GF-D8 (cell line): ENCODE measurements around the gene KIF16B.
A peak's percentile ranks its signal among the peaks of the same experiment; 100 is the strongest.
"Not testable (repeated sequence)": the region's sequence is repeated elsewhere in the genome, so short reads cannot be mapped to it uniquely, and the experiment has no call there.

Source experiments
- DNase-seq: peaks from one replicate; lab custom pipeline; 2025; lab: John Stamatoyannopoulos, UW

KIF16B gene

GRCh38 chr20:16573001-16573965, at the start of gene KIF16B:
KIF16B (minus strand) TSS chr20:16573448; CDS start chr20:16573275, 173 bp downstream.
- DNase-seq = peak; percentile 51

- DNase-seq = no peak
Measured at GRCh38 chr20:16622501-16622900, 49.3 kb upstream of the KIF16B start.

GRCh38 chr20:16621435-16622141, 48.3 kb upstream of the KIF16B start:
- no peak for DNase-seq

- no peak for DNase-seq
Measured at GRCh38 chr20:16620961-16621360, 47.7 kb upstream of the KIF16B start.

DNA sequence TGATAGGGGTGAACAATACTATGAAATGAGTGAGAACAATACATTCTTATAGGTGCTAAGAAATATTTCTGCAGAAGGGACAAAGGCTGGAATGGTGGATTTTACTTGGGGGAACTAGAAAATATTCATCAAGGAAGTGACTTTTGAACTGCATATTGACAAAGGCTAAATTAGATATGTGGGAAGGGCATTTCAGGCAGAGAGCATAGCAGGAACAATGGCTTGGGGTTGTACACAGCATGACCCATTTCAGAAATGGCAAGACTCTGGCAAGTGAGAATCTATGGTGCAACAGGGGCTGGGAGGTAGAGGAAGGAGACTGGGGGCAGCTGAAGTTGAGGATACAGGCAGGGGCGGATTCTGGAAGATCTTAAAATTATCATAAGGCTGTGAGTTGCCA, 46.7 kb upstream of the KIF16B start:
- DNase-seq = no peak

GRCh38 chr20:16617056-16617455, 43.8 kb upstream of the KIF16B start:
- no peak for DNase-seq

DNA sequence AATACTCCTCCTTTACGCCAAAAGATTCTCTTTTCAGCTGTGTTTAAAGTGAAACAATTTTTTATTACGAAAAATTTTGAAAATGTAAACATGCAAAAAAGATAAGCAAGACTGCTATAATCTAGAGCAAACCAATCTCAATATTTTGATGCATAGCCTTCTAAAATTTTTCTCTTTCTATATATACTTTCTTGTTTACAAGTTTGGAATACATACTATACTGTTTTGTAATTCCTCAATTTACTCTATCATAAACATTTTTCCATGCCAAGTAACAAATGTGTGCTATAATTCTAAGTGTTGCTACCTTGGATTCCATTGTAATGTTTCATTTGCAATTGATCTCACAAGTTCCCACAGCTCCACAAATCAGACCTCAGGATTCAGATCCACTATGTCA, 43.1 kb upstream of the KIF16B start:
- no peak for DNase-seq

GRCh38 chr20:16615199-16615598, 42.0 kb upstream of the KIF16B start:
- DNase-seq = no peak

DNA sequence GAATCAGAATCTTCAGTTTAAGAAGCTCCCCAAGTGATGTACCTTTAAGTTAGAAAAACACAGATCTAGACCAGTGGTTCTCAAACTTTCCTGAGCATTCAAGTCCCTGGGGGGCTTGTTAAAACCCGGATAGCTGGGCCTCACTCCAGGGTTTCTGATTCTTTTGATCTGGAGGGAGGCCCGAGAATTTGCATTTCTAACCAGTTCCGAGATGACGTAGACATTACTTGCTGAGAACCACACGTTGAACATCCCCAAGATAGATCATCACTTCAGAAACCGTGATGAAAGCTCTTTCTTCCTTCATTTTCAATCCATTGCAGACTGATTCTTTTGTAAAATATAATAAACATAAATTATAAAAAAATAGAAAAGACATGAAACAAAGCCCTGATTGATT, 40.7 kb upstream of the KIF16B start:
- DNase-seq = no peak

- no peak for DNase-seq
Measured at GRCh38 chr20:16612706-16613105, 39.5 kb upstream of the KIF16B start.

GRCh38 chr20:16611817-16612216, 38.6 kb upstream of the KIF16B start:
- DNase-seq = no peak

DNA sequence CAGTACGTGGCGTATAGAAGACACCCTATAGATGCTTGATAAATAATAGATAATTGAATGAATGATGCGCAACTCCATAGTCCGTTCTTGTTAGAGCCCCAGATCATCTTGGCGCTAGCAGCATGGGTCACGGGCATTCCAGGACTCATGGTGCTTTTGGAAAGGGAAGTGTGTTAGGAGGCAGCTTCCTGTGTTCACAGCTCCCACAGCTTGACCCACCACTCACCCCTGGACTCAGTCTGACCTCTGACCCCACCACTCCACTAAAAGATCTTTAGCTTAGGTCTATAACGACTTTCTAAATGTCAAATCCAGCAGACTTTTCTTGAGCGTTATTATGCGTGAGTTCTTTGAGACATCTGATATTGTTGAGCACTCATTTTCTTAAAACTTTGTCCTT, 35.8 kb upstream of the KIF16B start:
- no peak for DNase-seq

GRCh38 chr20:16608277-16608650, 35.0 kb upstream of the KIF16B start:
- DNase-seq = no peak

DNA sequence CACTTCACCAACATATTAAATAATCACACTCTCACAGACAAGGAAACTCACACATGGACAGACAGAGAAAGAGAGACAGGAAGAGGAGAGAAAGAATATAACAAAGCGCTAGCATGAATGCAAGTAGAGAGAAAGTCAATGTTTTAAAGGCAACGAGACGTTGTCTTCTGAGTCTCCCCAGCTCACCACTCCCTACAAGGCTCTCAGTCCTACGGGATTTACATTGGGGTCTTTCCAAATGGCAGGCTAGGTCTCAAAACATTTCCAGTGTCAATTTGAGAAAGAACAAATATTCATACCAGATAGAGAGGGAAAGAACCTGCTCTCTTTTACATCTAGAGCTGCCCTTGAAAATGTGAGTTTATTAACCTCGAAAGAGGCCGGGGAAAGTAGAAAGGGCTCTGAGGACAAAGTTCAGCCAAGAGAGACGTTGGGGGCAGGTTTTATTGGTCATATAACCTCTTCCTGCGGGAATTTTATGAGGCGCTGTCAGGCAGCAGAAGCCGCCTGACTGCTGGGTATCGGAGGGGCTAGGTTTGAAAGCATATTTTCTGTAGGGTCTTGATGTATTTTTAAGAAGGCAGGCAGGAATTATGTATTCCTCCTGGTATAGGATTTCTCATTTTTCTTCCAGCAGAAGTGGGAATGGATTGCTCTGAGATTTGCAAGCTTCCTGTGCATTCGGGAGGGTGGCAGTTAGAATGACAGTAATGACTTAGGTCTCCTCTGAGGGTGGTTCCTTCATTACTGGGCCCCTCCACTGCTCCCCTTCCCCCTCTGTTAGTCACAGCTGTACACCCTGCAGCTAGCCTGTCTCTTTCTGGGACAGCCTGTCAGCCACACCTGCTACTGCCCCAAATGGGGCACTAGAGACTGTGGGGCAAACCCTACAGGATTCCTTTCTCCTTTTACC, 34.4 kb upstream of the KIF16B start:
- no peak for DNase-seq

- DNase-seq = no peak
Measured at GRCh38 chr20:16606468-16607070, 33.3 kb upstream of the KIF16B start.

GRCh38 chr20:16601047-16601446, 27.8 kb upstream of the KIF16B start:
- no peak for DNase-seq

GRCh38 chr20:16599257-16599656, 26.0 kb upstream of the KIF16B start:
- no peak for DNase-seq

- DNase-seq = no peak
Measured at GRCh38 chr20:16596991-16597390, 23.7 kb upstream of the KIF16B start.

- not testable (repeated sequence) for DNase-seq
Measured at GRCh38 chr20:16596404-16596803, 23.2 kb upstream of the KIF16B start.

DNA sequence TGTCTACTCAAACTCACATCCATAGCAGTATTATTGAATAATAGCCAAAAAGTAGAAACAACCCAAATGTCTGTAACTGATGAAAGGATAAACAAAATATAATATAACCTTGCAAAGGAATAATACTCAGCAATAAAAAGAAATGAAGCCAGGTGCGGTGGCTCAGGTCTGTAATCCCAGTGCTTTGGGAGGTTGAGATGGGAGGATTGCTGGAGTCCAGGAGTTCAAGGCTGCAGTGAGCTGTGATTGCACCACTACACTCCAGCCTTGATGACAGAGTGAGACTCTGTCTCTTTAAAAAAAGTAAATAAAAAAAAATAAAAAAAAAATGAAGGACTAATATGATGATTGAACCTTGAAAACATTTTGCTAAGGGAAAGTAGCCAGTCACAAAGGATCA, 22.1 kb upstream of the KIF16B start:
- DNase-seq = no peak

DNA sequence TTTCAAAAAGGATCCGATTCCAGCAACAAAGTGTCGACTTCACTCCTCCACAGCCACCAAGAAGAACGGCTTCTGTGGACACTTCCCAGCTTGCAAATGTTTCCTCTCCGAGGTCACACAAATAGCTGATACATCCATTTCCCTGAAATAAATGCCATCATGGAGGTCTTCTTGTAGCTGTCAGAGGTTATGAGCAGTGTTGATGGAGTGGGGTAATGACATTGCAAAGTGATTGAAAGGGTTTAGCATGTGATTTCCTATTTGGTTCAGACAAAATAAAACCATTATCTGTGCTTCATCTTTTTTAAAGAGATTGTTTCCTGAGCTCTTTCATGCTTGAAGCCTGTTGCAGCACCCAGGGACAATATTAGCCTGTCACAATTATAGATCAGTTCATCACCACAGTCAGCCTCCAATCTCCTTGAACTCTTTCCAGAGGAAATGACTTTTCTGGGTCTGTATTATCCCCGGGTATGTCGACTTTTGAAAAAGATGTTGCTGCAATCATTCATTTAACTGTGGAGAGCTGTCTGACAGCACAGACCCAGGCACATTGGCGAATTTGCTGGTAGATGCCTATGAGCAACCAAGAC, 16.9 kb upstream of the KIF16B start:
- DNase-seq = no peak
